Measurements from ENCODE around the gene SPOCK1. TPM values are rescaled to one million over a fixed set of nuclear protein-coding genes. Genes with fewer than 3 reads are reported as not detected.

SPOCK1 gene
- total and polyA plus RNA-seq, 2 of the 4 experiments (the other 2 are of a cell fraction): 5.0 to 20.3 TPM

GRCh38 chr5:137144656-137145055 lies 354.5 kb downstream of the SPOCK1 start:
- no peak overlapping the region for H3K23ac ChIP-seq (ENCODE audit: low read depth, low read length)
- H2BK20ac ChIP-seq (ENCODE audit: low read depth, low read length): peak overlapping the region; percentile 68
- CTCF ChIA-PET: no interaction called here
- no peaks in the 10 kb centered on the region for H4K20me1 ChIP-seq (ENCODE audit: insufficient read depth, low read length)
- intact Hi-C loops (cut with micrococcal nuclease) (no loop called here), in situ Hi-C loops (cut with MboI; ENCODE audit: low sequenced_read_pairs) (no loop called here), dilution Hi-C loops (cut with HindIII; ENCODE audit: low sequenced_read_pairs, unreplicated experiment) (no loop called here)
- peak overlapping the region; percentile 11; the same call in 1 of the 2 replicates for H3K14ac ChIP-seq (replicated peaks; ENCODE audit: low read depth, low read length)
- H3K4me2 ChIP-seq (ENCODE audit: low read depth, low read length): no peak overlapping the region
- H3K27me3 ChIP-seq (ENCODE audit: control insufficient read depth, insufficient read depth, low read length): no peaks in the 10 kb centered on the region
- no peak overlapping the region for H3K56ac ChIP-seq (ENCODE audit: extremely low read depth, insufficient read depth, low read length)
- H2AFZ ChIP-seq (replicated peaks; ENCODE audit: low read length, poor library complexity): no peak overlapping the region
- H4K91ac ChIP-seq (ENCODE audit: insufficient read depth, low read depth, low read length): no peak overlapping the region
- POLR2A ChIA-PET (ENCODE audit: unreplicated experiment): no interaction called here
- H2BK15ac ChIP-seq (ENCODE audit: low read depth, low read length): peak overlapping the region; percentile 53; the same call in 1 of the 3 replicates
- 67% methylated on average over 1 of the region's 4 CpGs; no CpG with 5 or more reads in 1 of the 2 experiments for WGBS, 2 experiments (ENCODE audit: extremely low coverage in 2 of 2, insufficient read length in 1 of 2)
- H2AK9ac ChIP-seq (replicated peaks; ENCODE audit: low read depth, low read length, poor library complexity): peak overlapping the region; percentile 61
- peaks cover 18% of the 10 kb centered on the region; the same call in 1 of the 2 replicates for H3K9me1 ChIP-seq (ENCODE audit: insufficient read depth, low read length)
- H3K9ac ChIP-seq (ENCODE audit: low read depth, low read length): no peak overlapping the region
- no peaks in the 10 kb centered on the region for H3K79me1 ChIP-seq (ENCODE audit: low read depth in 1 of 2, low read length in 2 of 2)
- H3K27ac ChIP-seq (ENCODE audit: insufficient read depth, low read length): no peak overlapping the region
- peak overlapping the region; percentile 45; the same call in 1 of the 2 replicates for H2AK5ac ChIP-seq (ENCODE audit: low read depth, low read length)
- H4K8ac ChIP-seq (ENCODE audit: low read depth in 2 of 2, low read length in 2 of 2): no peak overlapping the region
- no peak overlapping the region for H3K4me3 ChIP-seq (ENCODE audit: insufficient read depth, low read depth, low read length)
- H3K18ac ChIP-seq (ENCODE audit: low read depth, low read length): no peak overlapping the region
- H2BK120ac ChIP-seq (ENCODE audit: low read depth, low read length): peak overlapping the region; percentile 57
- no peak overlapping the region for H4K5ac ChIP-seq (ENCODE audit: low read depth, low read length)
- peaks cover 24% of the 10 kb centered on the region for H3K4me1 ChIP-seq (ENCODE audit: control insufficient read depth, insufficient read depth, low read length)
- H3K36me3 ChIP-seq (ENCODE audit: control insufficient read depth, insufficient read depth, low read length): no peaks in the 10 kb centered on the region
- ATAC-seq (ENCODE audit: low read depth) (no peak), DNase-seq (no peak)
- no TSS peak for BruUV-seq (replicated peaks)
- TF ChIP-seq RAD21 (IDR thresholded peaks at IDR 0.05; ENCODE audit: low read length) (no peak), MAZ (IDR thresholded peaks at IDR 0.05; ENCODE audit: borderline replicate concordance, low read depth, low read length) (no peak), USF2 (IDR thresholded peaks at IDR 0.05; ENCODE audit: low read depth, low read length) (no peak), CHD1 (IDR thresholded peaks at IDR 0.05; ENCODE audit: low read depth, low read length) (no peak), RFX5 (IDR thresholded peaks at IDR 0.05; ENCODE audit: low read depth, low read length) (no peak), CTCF (conservative IDR thresholded peaks at IDR 0.05; ENCODE audit: low read depth, low read length) (no peak), MAFK (IDR thresholded peaks at IDR 0.05; ENCODE audit: low read depth, low read length) (no peak), SMC3 (IDR thresholded peaks at IDR 0.05; ENCODE audit: low read depth, low read length) (no peak), ELK1 (IDR thresholded peaks at IDR 0.05; ENCODE audit: borderline replicate concordance, low read depth, low read length) (no peak), FOS (IDR thresholded peaks at IDR 0.05; ENCODE audit: low read depth, low read length) (no peak), CEBPB (IDR thresholded peaks at IDR 0.05; ENCODE audit: low read depth, low read length) (no peak), NFE2L2 (IDR thresholded peaks at IDR 0.05; ENCODE audit: low read depth, low read length) (no peak), BHLHE40 (IDR thresholded peaks at IDR 0.05; ENCODE audit: low read depth, low read length) (no peak), POLR2A (IDR thresholded peaks at IDR 0.05; ENCODE audit: low read depth, low read length) (no peak), MXI1 (IDR thresholded peaks at IDR 0.05; ENCODE audit: borderline replicate concordance, low read depth, low read length) (no peak), RCOR1 (IDR thresholded peaks at IDR 0.05; ENCODE audit: insufficient replicate concordance, low read length) (no peak)
- peak overlapping the region; percentile 46 for H3K4ac ChIP-seq (ENCODE audit: low read depth, low read length)
- H2BK5ac ChIP-seq (ENCODE audit: low read depth, low read length, poor library complexity, severe bottlenecking): no peak overlapping the region
- H3K9me3 ChIP-seq (ENCODE audit: control insufficient read depth, insufficient read depth, low read length): no peaks in the 10 kb centered on the region

All from IMR-90 (cell line).